CD4-positive, CD25-positive, alpha-beta regulatory T cell (primary cell): ENCODE measurements around the gene TBCEL. TPM values are rescaled to one million over a fixed set of nuclear protein-coding genes. Genes with fewer than 3 reads are reported as not detected.

ENCODE experiments used
- ATAC-seq, 2 donors: fragments of 150-1000 bp; cut with Tn5 transposase; one replicate each; pipeline ENCODE4 v1.10.0; 2021; ENCODE audit warnings: low read depth in 2 of 2, moderate number of reproducible peaks in 2 of 2, moderate library complexity in 1 of 2
- DNase-seq, 3 donors: peaks; one replicate each; pipeline versions ENCODE4 v3.0.0 to v3.0.0-alpha.2; 2012 to 2022; ENCODE audit warnings: mixed read lengths in 1 of 3
- H3K27ac ChIP-seq: one replicate; pipeline ENCODE4 v1.7.0; 2013; ENCODE audit warnings: mild to moderate bottlenecking, low read length; ENCODE audit not compliant: insufficient read depth, poor library complexity, severe bottlenecking
- H3K27me3 ChIP-seq: one replicate; pipeline ENCODE4 v1.7.0; 2013; ENCODE audit warnings: low read length; ENCODE audit not compliant: control insufficient read depth, insufficient read depth
- H3K36me3 ChIP-seq: one replicate; pipeline ENCODE4 v1.7.0; 2013; ENCODE audit warnings: mild to moderate bottlenecking, low read length, moderate library complexity; ENCODE audit not compliant: control insufficient read depth, insufficient read depth
- H3K4me1 ChIP-seq: 2 replicates; pipeline ENCODE4 v1.7.0; 2013; ENCODE audit warnings: mild to moderate bottlenecking, low read length; ENCODE audit not compliant: insufficient read depth, control insufficient read depth, poor library complexity, severe bottlenecking
- H3K4me3 ChIP-seq: one replicate; pipeline ENCODE4 v1.7.0; 2013; ENCODE audit warnings: low read depth, mild to moderate bottlenecking, low read length, moderate library complexity
- H3K9me3 ChIP-seq, 2 experiments: 1 replicate in 1 of 2; 2 replicates in 1 of 2; pipeline ENCODE4 v1.7.0; 2013; ENCODE audit warnings: low read length in 2 of 2, mild to moderate bottlenecking in 1 of 2, moderate library complexity in 1 of 2; ENCODE audit not compliant: control insufficient read depth in 2 of 2
- H3K27ac Mint-ChIP-seq, 3 donors: one replicate each; pipeline ENCODE4 v1.8.0; 2020 to 2022; ENCODE audit warnings: mild to moderate bottlenecking in 3 of 3, mixed read lengths in 3 of 3, moderate library complexity in 2 of 3
- H3K27me3 Mint-ChIP-seq: one replicate; pipeline ENCODE4 v1.8.0; 2022; ENCODE audit warnings: mild to moderate bottlenecking, mixed read lengths
- H3K36me3 Mint-ChIP-seq: one replicate; pipeline ENCODE4 v1.8.0; 2020; ENCODE audit warnings: mixed read lengths
- H3K4me1 Mint-ChIP-seq, 4 donors: one replicate each; pipeline ENCODE4 v1.8.0; 2020 to 2022; ENCODE audit warnings: mixed read lengths in 4 of 4, mild to moderate bottlenecking in 1 of 4
- H3K4me3 Mint-ChIP-seq, 4 donors: one replicate each; pipeline ENCODE4 v1.8.0; 2020 to 2022; ENCODE audit warnings: mild to moderate bottlenecking in 4 of 4, mixed read lengths in 4 of 4, moderate library complexity in 3 of 4
- H3K9me3 Mint-ChIP-seq, 7 donors: one replicate each; pipeline ENCODE4 v1.8.0; 2020 to 2022; ENCODE audit warnings: mixed read lengths in 7 of 7, mild to moderate bottlenecking in 3 of 7, moderate library complexity in 2 of 7
- polyA plus RNA-seq, 4 donors: library from polyadenylated mRNA; unstranded; fragments of 300-500 nt; fragmentation: Illumina TruSeq; gene quantifications; one replicate each; pipeline ENCODE4 v1.2.3, GENCODE V29; 2021
- total RNA-seq: library from RNA; stranded (reverse); gene quantifications from one replicate; pipeline ENCODE4 v1.2.3, GENCODE V29; 2022

The TBCEL gene
- total and polyA plus RNA-seq, 5 donors from 2014 or later = 2.3 to 15.9 (median 4.7) TPM

- H3K27me3 ChIP-seq = peaks cover 2% of the 10 kb centered on the region
- Mint-ChIP-seq H3K4me3 (no peak overlapping the region), H3K27me3 (peaks cover 5% of the 10 kb centered on the region), H3K4me1 (no peaks in the 10 kb centered on the region), H3K9me3 (peaks cover 2 to 15% (median 3%) of the 10 kb centered on the region in 7 donors), H3K36me3 (no peaks in the 10 kb centered on the region), H3K27ac (no peak overlapping the region)
- H3K4me1 ChIP-seq = no peaks in the 10 kb centered on the region
- DNase-seq (no peak), ATAC-seq (no peak)
- H3K4me3 ChIP-seq = no peak overlapping the region
- H3K9me3 ChIP-seq = peaks cover 5 to 6% of the 10 kb centered on the region in 2 experiments
- H3K27ac ChIP-seq = no peak overlapping the region
- H3K36me3 ChIP-seq = no peaks in the 10 kb centered on the region
These were observed 99.7 kb downstream of the TBCEL start for GRCh38 chr11:121123496-121124069.

- ATAC-seq (no peak), DNase-seq (no peak)
- Histone ChIP-seq H3K4me3 (no peak overlapping the region), H3K27me3 (no peaks in the 10 kb centered on the region), H3K4me1 (no peaks in the 10 kb centered on the region), H3K36me3 (no peaks in the 10 kb centered on the region), H3K27ac (no peak overlapping the region), H3K9me3 (peaks cover 0 to 4% of the 10 kb centered on the region in 2 experiments)
- Mint-ChIP-seq H3K36me3 (no peaks in the 10 kb centered on the region), H3K4me1 (no peaks in the 10 kb centered on the region), H3K4me3 (no peak overlapping the region), H3K9me3 (peaks cover 0 to 9% (median 1%) of the 10 kb centered on the region in 7 donors), H3K27me3 (peaks cover 13% of the 10 kb centered on the region), H3K27ac (no peak overlapping the region)
These were observed 103.9 kb downstream of the TBCEL start for GRCh38 chr11:121127809-121128208.

- Mint-ChIP-seq H3K36me3 (no peaks in the 10 kb centered on the region), H3K4me3 (no peak overlapping the region), H3K27ac (no peak overlapping the region), H3K27me3 (peaks cover 9% of the 10 kb centered on the region), H3K9me3 (peaks cover 0 to 3% (median 0%) of the 10 kb centered on the region in 7 donors), H3K4me1 (no peaks in the 10 kb centered on the region)
- Histone ChIP-seq H3K4me1 (no peaks in the 10 kb centered on the region), H3K27ac (no peak overlapping the region), H3K36me3 (no peaks in the 10 kb centered on the region), H3K9me3 (no peaks in the 10 kb centered on the region), H3K27me3 (no peaks in the 10 kb centered on the region), H3K4me3 (no peak overlapping the region)
- DNase-seq = no peak
- no peak for ATAC-seq
These were observed 105.7 kb downstream of the TBCEL start for GRCh38 chr11:121129362-121130340.

- Mint-ChIP-seq H3K4me1 (no peaks in the 10 kb centered on the region), H3K27me3 (peaks cover 9% of the 10 kb centered on the region), H3K36me3 (no peaks in the 10 kb centered on the region), H3K4me3 (no peak overlapping the region), H3K9me3 (peaks cover 0 to 3% (median 0%) of the 10 kb centered on the region in 7 donors), H3K27ac (no peak overlapping the region)
- no peaks in the 10 kb centered on the region for H3K4me1 ChIP-seq
- ATAC-seq = no peak
- no peaks in the 10 kb centered on the region for H3K9me3 ChIP-seq
- H3K27ac ChIP-seq = no peak overlapping the region
- no peak for DNase-seq
- H3K4me3 ChIP-seq = no peak overlapping the region
- no peaks in the 10 kb centered on the region for H3K27me3 ChIP-seq
- H3K36me3 ChIP-seq = no peaks in the 10 kb centered on the region
These were observed 107.8 kb downstream of the TBCEL start for GRCh38 chr11:121131656-121132055.

GRCh38 chr11:121132211-121132976 is 108.5 kb downstream of the TBCEL start:
- H3K36me3 ChIP-seq = no peaks in the 10 kb centered on the region
- no peak for ATAC-seq
- Mint-ChIP-seq H3K4me3 (no peak overlapping the region), H3K27ac (no peak overlapping the region), H3K9me3 (peaks cover 0 to 1% (median 0%) of the 10 kb centered on the region in 7 donors), H3K4me1 (no peaks in the 10 kb centered on the region), H3K27me3 (peaks cover 9% of the 10 kb centered on the region), H3K36me3 (no peaks in the 10 kb centered on the region)
- DNase-seq = no peak
- no peaks in the 10 kb centered on the region for H3K9me3 ChIP-seq
- no peaks in the 10 kb centered on the region for H3K27me3 ChIP-seq
- H3K4me1 ChIP-seq = no peaks in the 10 kb centered on the region
- H3K27ac ChIP-seq = no peak overlapping the region
- H3K4me3 ChIP-seq = no peak overlapping the region

- Histone ChIP-seq H3K27ac (no peak overlapping the region), H3K4me1 (no peaks in the 10 kb centered on the region), H3K36me3 (no peaks in the 10 kb centered on the region), H3K4me3 (no peak overlapping the region), H3K9me3 (no peaks in the 10 kb centered on the region), H3K27me3 (no peaks in the 10 kb centered on the region)
- DNase-seq (no peak), ATAC-seq (no peak)
- Mint-ChIP-seq H3K4me1 (no peaks in the 10 kb centered on the region), H3K27ac (no peak overlapping the region), H3K9me3 (peaks cover 0 to 1% (median 0%) of the 10 kb centered on the region in 7 donors), H3K4me3 (no peak overlapping the region), H3K36me3 (no peaks in the 10 kb centered on the region), H3K27me3 (peaks cover 5% of the 10 kb centered on the region)
These were observed 110.9 kb downstream of the TBCEL start for GRCh38 chr11:121134741-121135312.

GRCh38 chr11:121137005-121137404 is 113.1 kb downstream of the TBCEL start:
- H3K4me3 Mint-ChIP-seq = no peak overlapping the region
- H3K27me3 Mint-ChIP-seq = peaks cover 9% of the 10 kb centered on the region
- H3K9me3 Mint-ChIP-seq = peaks cover 0 to 1% (median 0%) of the 10 kb centered on the region in 7 donors
- Histone ChIP-seq H3K36me3 (no peaks in the 10 kb centered on the region), H3K27me3 (no peaks in the 10 kb centered on the region), H3K9me3 (no peaks in the 10 kb centered on the region), H3K27ac (no peak overlapping the region), H3K4me3 (no peak overlapping the region), H3K4me1 (no peaks in the 10 kb centered on the region)
- no peaks in the 10 kb centered on the region for H3K36me3 Mint-ChIP-seq
- H3K4me1 Mint-ChIP-seq = no peaks in the 10 kb centered on the region
- H3K27ac Mint-ChIP-seq = no peak overlapping the region
- DNase-seq = no peak
- no peak for ATAC-seq
